Measurements from ENCODE around the gene OGFR.

GRCh38 chr20:62816031-62816883 is 11.6 kb downstream of the OGFR start:
- TF ChIP-seq CTCF (conservative IDR thresholded peaks at IDR 0.05; ENCODE audit: low read depth, low read length) (no peak), EZH2phosphoT487 (IDR thresholded peaks at IDR 0.05; ENCODE audit: borderline replicate concordance, low read length) (peak; percentile 42; the same call in 1 of the 2 replicates)

Data from PC-3 (cell line).